ENCODE data around the gene LIAS.
"Not testable (repeated sequence)": the region's sequence is repeated elsewhere in the genome, so short reads cannot be mapped to it uniquely, and the experiment has no call there.

The LIAS gene

DNA sequence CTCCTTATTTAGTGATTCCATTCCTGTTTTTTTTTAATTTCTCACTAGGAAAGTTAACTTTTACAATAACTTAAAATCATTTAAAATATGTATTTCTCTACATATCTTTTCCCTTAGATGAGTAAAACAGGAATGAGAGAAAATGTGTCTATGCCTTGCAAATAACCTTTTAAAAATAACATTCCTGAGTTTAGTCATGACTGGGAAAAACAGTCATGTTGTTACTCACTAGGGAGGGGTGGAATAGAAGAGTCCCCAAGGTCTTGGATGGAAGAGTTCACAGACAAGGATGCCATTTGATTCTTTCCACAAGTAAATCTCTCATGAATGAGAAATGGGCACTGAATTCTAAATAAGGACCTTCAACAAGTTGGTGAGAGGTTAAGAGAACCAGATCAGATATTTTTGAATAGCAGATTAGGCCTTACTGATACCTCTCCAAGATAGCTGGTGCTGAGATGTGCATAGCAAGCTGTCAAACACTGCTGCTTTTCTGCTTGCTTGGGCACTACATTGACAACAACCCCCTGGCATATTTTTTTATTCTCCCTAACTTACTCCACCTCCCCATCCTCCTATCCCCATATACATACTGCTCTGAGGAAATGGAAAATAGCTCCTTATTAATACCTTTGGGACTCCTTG is 43.3 kb downstream of the LIAS start:
- no peak for DNase-seq

DNA sequence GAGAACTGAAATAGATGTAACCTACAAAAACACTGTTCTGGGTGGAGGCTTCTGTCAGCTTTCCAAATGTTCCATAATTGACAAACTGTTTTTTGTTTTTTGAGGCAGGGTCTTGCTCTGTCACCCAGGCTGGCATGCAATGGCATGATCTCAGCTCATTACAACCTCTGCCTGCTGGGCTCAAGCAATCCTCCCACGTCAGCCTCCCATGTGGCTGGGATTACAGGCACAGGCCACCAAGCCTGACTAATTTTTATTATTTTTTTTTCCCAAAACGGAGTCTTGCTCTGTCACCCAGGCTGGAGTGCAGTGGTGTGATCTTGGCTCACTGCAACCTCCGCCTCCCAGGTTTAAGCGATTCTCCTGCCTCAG is 43.8 kb downstream of the LIAS start:
- DNase-seq, result not testable (repeated sequence)

DNA sequence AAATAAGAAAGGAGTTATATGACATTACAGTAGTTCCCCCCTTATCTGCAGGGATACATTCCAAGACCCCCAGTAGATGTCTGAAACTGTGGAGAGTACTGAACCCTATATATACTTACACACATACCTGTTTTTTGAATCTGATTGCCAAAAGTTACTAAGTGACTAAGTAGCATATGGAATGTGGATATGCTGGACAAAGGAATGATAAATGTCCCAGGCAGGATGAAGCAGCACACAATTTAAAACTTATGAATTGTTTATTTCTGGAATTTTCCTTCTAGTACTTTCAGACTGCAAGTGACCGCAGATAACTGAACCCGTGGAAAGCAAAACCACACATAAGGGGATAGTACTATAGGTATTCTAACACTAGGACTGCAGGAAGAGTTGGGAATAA is 45.7 kb downstream of the LIAS start:
- DNase-seq, result no peak

DNA sequence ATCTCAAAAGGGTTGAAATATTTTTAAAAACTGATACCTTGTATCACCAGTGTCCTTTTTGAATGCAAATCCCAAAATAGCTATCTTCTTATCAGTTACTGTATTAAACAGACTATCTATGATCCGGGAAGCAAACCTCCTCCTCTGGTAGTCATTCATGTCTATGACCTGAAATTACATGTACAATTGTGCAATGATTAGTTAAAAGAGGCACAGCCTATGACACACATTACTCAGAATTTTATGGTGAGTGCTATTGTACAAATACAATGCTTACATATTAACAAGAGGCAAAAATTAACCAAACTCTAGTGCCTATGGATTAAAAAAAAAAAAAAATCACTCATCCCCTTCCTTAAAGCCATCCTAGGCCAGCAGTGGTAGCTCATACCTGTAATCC is 46.7 kb downstream of the LIAS start:
- DNase-seq, result no peak

DNA sequence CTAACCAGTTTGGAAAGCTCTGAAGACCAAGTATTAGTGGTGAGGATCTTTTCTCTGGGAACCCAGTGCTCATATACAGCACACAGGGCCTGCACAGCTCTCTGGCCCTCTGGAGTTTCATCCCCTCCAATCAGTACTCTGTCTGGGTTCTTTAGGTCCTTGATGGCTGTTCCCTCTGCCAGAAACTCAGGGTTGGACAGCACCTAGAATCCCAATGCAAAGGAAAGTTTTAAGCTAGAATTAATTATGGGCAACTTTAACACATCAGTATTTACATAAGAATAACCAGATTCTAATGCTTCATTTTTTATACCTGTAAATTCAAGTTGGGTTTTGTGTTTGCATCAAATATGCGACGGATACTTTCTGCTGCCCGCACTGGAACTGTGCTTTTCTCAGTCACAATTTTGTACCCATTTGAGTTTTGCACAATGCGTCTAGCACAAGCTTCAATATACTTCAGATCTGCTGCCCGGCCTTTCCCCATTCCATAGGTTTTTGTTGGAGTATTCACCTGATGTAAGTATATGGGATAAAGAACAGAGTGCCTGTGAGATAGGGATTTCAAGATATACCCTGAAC is 51.6 kb downstream of the LIAS start:
- no peak for DNase-seq

DNA sequence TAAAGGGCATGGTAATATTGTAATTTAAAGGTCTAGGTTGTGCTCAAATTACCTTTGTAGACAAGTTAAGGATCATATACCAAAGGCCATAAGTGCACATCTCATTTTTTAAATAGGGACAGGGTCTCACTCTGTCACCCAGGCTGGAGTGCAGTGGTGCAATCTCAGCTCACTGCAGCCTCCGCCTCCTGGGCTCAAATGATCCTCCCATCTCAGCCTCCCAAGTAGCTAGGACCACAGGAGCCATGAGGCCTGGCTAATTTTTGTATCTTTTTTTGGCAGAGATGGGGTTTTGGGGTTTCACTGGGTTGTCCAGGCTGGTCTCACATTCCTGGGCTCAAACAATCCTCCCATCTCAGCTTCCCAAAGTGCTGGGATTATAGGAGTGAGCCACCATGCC is 55.4 kb downstream of the LIAS start:
- DNase-seq, result not testable (repeated sequence)

DNA sequence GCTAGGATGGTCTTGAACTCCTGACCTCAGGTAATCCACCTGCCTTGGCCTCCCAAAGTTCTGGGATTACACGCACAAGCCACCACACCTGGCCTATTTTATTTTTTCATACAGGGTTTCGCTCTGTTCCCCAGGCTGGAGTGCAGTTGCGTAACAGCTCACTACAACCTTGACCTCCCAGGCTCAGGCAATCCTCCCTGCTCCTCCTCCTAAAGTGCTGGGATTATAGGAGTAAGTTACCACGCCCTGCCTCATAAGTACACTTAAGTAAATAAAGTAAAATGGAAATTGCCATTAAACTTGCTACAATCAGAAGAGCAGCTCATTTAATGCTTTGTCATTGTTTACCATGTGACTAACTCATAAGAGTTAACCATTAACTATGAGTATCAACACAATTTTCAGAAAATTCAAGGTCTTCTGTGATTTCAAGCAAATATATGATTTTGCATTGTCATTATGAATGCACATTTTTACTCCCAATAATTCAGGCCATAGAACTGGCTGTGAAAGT is 56.1 kb downstream of the LIAS start:
- DNase-seq, result no peak

DNA sequence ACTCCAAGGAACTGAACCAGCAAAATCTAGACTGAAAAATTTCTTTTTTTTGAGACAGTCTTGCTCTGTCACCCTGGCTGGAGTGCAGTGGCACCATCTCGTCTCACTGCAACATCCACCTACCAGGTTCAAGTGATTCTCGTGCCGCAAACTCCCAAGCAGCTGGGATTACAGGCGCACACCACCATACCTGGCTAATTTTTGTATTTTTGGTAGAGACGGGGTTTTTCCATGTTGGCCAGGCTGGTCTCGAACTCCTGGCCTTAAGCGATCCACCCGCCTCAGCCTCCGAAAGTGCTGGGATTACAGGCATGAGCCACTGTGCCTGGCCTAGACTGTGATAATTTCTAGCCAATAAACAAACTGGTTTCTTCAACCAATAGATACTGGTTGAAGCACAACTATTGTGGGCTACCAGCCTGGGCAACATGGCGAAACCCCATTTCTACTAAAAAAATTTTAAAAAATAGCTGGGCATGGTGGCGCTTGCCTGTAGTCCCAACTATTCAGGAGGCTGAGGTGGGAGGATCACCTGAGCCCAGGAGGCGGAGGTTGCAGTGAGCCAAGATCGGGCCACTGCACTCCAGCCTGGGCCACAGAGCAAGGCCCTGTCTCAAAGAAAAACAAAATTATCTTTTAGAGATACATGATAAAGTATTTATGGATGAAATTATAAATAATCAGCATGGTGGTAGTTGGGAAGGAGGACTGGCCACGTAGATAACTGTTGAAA is 57.0 kb downstream of the LIAS start:
- not testable (repeated sequence) for DNase-seq

DNA sequence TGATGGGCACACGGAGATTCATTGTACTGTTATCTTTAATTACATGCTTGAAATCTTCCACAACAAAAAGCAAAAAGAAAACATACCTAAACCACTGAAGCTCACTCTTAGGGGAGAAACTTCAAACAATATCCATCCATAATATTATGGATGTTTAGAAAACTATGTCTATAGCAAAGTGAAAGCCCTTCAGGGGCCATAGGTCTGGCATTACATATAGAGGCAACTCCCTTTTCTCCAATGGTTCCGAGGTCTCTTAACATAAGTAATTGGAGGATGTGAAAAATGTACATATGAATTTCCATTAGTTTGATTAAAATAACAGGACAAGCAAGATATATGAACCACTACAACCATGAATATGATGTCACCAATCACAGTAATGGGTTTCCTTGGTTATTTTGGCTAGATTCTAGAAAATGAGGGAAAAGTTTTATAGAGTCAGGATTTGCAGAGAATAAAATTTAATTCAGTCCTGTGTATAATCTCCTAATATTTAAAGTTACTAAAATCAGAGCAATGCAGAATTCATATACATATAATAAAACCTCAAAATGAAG is 57.6 kb downstream of the LIAS start:
- DNase-seq, result no peak

DNA sequence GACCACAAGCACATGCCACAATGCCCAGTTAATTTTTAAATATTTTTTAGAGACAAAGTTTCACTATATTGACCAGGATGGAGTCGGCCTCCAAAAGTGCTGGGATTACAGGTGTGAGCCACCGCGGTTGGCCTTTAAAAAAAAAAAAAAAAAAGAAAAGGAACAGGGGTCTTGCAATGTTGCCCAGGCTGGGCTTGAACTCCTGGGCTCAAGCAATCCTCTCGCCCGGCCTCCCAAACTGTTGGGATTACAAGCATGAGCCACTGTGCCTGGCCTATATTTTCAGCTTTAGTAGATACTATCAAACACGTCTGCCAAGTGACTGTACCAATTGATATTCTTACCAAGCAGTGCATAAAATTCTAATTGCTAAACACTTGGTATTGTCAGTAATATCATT is 59.6 kb downstream of the LIAS start:
- no peak for DNase-seq

DNA sequence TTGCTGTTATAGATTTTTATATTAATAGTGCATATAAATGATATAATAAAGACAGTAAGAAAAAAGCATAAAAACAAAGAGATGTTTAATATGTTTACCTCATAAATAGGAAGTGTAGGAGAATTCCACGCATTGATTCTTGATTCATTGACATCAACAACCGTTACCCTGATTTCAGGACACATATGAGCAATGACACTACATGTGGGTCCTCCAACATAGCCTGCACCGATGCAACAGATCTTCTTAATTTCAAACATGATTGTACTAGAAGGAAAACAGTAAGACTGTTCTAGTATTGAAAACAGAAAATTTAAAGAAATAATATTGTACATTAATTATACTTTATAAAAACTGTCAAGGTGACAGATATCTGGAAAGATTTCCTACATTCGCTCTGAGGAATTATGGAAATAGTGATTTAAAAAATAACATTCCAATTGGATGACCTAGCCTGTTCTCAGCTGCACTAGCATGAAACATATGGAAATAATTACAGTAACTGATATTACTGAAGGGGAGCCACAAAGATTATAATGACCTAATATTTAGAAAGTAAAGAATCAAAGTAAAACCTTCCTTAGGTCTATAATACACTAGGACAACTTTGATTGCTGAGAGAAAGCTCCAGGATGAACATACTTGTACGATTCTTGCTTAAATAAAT is 62.5 kb downstream of the LIAS start:
- DNase-seq, result no peak

DNA sequence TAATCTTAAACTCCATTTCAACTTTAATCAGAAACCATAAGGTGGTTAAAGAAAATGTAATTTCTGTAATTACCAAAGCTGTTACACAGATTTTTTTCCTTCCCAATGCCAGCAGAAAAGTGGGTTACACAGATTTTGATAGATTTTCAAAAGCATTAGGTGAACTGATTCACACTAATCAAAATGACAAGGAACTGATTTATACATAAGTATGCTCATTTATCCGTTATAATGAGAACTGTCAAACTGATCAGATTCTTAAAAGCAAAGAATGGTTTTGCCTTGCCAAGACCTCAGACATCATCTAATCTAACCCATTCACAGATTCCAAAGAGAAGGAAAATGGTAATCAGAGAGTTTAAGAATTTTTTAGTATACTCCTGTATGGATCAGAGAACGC is 63.2 kb downstream of the LIAS start:
- DNase-seq, result no peak

DNA sequence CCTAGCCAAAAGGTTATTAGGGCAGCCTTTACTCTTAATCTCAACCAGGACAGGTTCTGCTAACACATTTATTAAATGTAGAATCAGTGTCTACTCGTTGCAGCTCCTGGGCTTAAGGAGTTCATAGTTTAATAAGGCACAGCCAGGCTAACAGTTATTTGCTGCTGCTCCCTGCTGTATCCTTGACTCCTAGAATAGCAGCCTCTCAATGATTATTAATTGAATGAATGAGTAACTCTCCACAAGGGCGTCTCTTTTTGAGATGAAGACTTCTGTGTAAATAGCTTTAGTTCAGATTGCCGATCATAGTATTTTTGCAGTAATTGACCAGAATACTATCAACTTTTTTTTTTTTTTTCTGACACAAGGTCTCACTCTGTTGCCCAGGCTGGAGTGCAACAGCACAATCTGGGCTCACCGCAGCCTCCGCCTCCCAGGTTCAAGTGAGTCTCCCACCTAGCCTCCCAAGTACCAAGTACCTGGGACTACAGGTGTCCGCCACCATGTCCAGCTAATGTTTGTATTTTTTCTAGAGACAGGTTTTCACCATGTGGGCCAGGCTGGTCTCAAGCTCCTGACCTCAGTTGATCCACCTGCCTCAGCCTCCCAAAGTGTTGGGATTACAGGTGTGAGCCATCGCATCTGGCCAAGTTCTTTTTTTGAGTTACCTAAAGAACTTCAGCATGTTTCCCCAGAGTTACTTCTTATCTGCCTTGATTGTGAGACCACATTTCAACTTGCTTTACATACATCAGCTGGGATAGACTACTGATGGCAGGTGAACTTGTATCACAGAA is 65.5 kb downstream of the LIAS start:
- DNase-seq, result no peak

DNA sequence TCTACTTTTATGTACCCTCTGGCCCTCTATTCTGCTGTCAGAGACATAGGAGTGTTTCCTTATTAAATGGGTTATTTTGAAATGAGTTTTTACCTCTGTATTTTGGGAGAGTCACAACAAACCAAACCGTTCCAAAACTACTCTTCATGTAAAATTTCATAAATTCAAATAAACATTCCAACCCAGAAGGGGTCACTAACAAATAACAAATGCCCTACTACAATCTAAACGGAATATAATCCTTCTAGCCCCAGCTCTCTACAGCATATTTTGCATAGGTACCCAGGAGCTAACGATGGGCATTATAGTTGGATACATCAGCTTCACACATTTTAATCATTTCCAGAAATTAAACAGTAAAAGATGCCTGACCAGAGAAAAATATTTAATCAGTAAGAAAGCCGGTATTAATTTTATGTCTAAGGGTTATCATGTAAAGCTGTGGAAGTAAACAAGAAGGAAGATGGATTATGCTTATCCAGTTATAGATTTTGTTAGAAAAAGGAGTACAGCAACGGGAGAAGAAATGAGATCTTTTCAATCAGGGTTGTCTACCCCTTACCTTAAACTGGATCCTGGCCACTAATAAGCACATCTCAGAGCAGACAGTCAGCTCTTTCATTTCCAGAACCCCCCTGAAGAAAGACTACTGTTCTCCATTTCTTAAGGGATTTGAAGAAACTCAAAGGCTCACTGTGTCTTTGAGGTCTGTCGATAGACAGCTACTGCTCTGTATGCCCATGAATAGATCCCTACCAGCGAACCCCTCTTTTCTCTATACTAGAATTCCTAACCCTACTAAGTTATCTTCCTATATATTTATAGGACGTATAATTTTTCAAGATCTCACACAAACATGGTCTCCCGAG is 67.2 kb downstream of the LIAS start:
- no peak for DNase-seq

DNA sequence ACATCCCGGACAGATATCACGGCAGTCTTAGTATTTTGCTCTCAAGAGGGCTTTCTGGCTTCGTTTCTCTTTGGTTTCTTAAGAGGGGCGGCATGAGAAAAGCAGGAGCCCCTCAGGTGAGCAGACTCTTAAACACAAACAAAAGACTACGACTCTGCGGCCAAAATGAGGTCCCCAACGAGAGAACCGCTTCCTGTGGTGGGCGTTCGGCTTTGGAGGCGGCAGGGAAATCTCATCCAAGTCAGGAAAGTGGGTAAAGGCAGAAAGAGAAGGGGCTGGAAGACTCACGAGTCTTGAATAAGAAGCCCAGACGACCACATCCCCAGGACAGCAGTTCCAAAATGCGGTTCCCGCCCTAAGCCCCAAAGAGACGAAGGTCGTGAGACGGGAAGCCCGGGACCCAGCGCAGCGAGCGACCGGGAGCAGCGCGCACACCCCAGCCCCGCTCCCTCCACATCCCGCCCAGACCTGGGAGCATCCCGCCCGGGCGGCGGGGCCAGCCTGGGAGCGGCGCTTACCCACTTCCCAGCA is 68.0 kb downstream of the LIAS start:
- peak; percentile 42 for DNase-seq

DNA sequence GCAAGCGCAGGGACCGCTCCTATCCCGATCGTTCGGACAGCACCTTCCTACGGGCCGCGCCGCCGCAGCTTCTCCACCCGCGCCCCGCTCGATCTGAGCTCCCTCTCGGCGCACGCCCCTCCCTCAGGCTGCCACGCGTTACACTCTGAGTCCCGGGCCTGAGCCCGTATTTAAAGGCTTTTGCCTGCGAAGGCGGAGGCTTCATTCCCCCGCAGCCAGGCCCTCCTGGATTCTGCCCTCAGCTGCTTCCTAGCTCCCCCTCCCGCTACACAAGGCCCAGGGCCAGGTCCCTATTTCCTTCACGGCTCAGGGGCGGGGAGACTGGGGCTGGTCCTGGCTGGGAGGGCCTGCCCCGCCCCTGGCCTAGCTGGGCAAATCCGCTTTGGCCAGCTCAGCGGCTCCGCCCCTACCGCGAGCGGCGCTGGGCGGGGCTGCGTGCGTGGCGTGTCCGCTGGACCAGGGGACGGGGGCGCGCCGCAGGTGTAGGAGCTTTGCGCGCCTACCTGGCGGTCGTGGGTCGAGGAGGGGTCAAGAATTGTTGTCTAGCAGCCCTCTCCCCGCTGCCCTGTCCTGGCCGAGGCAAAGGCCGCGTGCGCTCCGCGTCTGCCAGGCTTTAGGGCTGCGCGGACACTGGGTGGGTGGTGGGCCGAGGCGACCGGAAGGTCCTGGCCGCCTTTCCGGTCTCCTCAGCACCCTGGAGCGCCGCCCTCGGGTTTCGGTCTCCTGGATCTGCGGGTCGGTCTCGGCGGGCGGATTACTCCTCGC is 68.6 kb downstream of the LIAS start, which contains the start of gene UGDH:
Gene UGDH, minus strand, starts transcription at position 144 of the 765 bp plus-strand sequence. CDS start 5,927 bp downstream, outside the sequence.
- peak; percentile 94 for DNase-seq

DNA sequence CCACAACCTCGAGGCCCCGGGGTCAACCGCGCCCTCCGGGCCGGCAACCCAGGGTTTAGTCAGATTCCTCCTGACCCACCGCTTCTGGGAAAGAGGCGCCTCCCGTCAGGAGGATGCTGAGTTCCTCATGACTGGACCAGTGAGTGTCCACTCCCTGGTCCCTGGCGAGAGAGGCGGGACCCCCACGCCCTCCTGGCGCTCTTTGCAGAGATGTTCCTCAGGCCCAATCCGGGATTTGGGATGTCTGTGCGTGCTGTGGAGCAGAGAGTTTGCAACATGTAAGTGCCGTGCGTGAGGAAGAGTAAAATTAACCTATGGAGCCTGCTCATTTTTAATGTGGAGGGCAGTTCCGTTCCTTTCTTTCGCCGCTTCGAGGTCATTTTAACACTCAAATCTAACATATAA is 69.2 kb downstream of the LIAS start:
- DNase-seq, result peak; percentile 89
